SKM-1 (cell line): Measurements from ENCODE around the gene TMEM229B.

Source experiments
- DNase-seq: peaks from one replicate; lab custom pipeline; 2025; ENCODE audit not compliant: unreplicated experiment; lab: John Stamatoyannopoulos, UW

TMEM229B gene

DNA sequence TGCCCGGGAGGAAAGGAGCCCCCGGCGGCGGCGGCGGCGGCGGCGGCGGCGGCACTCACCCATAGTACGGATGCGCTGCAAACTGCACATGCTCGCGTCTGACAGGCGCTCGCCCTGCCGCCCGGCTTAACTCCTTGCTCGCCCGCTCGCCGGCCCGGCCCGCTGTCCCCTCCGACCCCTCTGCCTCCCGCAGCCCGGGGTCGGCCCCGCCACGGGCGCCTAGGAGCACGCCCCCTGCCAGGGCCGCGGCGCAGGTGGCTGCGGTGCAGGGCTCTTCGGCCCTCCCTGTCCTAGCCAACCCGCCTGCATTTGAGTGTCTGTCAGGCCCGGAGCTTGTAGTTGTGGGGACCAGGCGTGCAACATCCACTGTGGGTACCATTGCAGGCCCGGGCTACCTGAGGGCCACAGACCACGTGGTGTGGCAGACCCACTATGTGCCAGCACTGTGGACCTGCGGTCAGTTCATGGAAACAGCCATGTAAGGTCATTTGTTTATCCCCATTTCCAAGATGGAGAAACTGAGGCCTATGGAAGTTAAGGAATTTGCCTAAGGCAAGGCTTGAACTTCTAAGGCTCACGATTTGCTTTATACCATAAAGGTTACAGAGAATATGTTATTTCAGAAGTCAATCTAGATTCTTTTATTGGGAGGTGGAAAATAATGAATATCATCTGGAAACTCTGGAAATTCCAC, 27.0 kb upstream of the TMEM229B start:
- no peak for DNase-seq

DNA sequence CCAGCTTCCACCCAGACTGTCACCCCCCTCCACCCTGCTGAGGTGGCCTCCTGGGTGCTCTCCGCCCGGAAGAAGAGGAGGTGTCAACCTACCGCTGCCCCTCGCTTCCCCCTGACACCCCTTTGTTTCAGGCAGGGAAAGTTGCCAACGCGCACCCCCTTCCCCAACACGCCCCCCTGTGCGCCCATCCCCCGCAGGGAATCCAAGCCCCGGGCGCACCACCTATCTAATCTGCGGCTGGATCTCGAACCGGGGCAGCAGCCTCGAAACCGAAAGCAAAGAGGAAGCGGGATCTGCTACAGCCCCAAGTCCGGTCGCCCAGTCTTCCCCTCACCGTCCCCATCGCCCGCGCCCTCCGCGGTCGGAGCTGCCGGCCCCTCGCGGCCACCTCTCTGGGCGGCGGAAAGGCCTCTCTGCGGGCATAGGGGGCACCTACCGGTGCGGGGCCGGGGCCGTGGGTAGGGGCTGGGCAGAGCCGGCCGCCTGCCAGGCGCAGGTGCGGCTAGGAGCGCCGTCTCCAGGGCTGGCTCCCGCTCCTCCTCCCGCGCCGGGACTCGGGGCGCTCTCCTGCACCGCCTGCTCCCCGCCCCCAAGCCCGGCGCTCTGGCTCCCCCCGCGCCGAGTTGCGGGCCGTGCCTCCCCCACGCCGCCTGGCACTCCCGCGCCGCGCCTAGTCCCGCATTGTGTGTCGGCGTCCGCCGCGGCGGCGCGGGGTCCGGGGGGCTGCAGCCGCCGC, 26.3 kb upstream of the TMEM229B start:
- no peak for DNase-seq

DNA sequence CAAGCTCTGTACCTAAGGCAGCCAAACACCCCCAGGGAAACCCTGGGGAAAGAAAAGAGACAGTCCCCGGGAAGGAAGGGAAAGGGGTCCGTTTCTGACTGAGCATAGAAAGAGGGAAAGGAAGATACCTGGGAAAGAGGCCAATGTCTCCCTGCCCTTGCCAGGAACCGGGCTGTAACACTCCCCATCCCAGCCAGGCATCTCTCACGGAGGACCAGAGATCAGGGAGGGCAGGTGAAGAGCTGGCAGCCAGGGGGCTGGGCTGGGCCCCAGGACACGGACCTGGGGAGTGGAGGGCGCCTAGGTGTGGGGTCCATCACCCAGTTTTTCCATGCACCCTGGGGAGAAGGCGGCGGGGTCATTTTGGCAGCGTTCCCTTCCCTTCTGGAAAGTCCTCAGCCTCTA, 25.7 kb upstream of the TMEM229B start:
- no peak for DNase-seq

DNA sequence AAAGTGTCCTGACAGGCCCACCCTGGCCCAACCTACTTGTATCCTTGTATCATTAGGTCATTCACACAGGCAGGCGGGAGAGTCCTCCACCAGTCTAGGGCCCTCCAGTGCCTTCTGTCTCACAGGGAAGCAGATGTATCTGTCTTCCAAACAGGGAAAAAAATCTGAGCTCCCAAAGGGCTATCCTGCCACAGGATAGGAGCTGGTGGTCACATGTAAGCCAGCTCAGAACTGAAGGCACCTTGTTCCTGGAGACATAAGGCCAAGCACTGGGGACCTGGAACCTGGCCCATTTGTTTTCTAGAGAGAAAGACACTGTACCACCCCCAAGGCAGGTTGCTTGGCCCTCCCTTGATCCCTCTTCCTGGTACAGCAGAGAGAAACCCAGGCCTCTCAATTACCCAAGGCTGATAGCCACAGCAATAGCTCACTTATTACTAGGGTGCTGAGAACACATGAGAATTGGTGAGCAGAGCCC, 25.1 kb upstream of the TMEM229B start:
- no peak for DNase-seq

DNA sequence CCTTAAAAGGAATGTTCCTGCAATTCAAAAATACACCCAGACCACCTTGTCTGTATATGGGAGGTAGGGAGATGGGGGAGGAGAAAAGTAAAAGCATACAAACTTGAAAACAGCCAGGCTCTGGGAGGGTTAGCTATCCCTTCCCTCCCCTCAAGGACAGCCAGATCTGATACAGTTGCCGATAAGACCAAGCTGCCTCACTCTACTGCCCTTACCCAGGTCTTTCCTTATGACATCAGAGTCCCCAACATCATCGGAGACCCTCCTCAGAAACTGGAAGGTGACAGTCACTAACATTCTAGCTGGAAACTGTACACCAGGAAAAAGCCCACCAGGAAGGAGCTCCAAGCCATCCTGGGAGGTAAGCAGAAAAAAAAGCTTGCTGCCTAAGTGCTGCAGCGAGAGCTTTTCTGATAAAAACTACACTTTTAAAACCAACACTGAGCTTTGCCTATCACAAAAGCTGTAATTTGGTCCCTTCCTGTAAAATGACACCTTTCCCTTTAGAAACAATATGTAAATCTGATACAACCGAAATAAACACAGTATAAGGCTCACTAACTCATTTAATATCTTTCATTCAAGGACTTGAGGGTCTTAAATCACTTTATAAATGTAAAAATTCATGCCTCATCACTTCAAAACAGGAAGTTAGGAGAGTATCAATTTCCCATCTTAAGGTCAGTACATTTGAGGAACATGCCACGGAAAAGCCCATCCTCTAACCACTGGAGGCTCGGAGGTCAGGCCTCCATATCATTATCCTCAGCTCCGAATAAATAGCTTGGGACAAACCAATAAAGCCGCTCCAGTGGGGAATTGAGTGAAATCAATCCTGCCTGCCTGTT, 24.2 kb upstream of the TMEM229B start:
- DNase-seq, result no peak

DNA sequence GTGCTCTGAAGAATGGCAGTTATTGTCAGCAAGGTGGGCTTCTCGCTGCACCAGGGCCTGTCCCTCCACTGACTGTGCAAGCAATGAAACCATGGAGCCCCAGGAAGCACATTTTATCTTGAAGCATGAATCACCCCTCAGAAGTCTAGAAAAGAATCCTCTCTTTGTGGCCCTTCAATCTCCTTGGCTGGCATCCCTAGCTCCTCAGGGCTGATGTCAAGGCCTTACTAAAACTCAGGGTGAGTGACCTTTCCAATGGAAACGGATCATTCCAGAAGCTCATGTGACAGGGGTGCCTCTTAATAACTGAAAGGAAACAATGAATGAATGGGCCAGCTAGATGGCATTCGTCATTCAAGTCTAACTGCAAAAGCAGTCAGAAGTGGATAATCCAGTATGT, 22.3 kb upstream of the TMEM229B start:
- DNase-seq, result no peak

DNA sequence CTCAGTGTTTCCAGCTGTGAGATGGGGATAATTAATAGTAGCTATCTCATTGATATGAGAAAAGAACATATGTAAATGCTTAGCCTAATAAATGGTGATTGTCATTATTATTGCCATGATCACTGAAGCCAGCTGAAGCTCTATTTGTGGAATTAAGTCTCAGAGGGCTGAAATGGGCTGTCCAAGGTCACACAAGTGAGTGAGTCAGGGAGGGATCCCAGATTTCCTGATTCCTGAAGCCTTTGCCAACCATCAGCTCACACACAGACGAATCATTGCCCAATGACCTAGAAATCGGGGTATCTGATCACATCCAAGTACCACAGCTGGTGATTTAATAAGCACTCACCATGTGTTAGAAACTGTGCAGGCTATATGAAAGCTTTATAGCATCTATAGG, 21.6 kb upstream of the TMEM229B start:
- no peak for DNase-seq

DNA sequence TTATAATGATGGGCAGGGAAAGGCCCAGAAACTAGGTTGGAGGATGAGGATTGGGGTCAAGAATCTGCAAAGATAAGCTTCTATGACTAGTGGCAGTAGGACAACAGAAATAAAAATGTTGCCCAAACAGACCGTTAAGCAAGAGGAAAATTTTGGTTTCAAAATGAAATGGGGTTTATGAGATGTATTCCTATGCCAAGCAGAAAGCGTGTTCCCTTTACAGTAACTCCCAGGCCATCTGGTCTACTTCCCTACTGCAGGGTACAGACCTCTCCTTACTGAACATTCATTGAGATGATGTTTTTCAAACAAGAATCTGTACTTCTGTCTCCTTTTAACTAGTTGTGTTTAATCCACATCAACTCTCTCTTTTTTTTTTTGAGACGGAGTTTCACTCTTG, 20.4 kb upstream of the TMEM229B start:
- no peak for DNase-seq

DNA sequence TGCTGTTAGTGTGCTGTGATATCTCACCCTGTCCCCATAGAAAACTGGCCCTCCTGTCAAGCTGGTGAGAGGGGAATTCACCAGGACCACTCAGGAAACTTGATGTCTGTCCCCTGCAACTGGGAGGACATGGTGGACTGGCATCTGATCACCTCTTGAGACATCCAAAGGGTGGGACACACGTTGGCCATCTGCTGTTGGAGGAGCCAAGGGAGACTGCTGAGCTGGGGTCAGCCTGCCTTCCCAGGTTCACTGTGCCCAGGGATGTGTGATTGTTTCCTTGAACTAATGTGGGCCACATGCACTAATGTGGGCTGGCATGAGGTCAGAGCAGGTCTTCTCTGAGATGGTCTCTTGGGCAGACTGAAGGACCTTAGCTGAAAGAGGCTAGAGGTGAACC, 16.7 kb upstream of the TMEM229B start:
- no peak for DNase-seq

DNA sequence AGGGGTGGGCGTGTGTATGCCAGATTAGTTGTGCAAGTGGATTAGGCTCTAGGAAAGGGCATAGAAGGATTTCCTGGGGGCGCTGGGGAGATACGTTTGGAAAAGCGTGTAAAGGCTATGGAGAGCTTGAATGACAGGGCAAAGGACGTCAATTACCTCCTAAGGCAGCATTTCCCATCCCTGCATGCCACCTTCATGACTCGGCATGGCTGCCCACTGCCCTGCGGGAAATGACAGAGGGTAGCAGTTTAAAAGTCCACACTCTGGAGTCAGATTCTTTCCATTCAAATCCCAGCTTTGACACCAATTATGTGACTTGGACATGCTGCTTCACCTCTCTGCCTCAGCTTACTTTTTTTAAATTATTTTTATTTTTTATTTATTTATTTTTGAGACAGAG, 14.8 kb upstream of the TMEM229B start:
- DNase-seq, result no peak

DNA sequence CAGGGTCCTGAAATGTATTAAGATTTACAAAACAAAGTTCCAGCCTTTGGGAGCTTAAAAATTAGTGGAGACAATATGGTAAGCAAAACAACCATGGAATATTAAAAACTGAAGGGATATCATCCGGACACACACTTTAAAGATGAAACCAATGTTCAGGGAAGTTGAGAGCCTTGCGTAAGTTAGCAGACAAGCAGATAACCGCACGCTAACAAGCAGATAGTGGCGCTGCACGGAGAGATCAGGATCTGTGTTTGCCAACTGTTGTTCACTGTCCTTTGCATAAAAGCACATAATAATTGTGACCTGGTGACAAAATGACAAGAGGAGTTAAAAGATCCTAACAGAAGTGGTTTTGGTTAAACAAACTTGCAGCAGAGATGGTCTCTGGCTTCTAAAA, 14.3 kb upstream of the TMEM229B start:
- DNase-seq, result no peak

DNA sequence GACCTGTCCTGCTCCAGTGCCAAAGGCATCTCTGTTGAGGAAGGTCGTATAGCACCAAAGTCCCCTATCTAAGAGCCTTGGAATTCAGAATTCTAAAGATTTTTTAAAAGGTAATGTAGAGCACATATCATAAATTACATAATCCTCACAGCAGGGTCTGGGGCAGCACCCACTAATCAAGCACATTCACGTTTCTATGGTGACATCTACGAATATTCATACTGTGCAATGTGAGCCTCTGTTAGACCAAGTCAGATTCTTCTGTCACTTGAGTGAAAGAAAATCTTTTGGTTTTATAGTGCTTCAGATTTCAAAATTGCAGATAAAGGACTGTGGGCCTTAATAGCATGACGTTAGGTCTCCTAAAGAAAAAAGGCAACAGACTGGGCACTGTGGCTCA, 13.1 kb upstream of the TMEM229B start:
- no peak for DNase-seq

DNA sequence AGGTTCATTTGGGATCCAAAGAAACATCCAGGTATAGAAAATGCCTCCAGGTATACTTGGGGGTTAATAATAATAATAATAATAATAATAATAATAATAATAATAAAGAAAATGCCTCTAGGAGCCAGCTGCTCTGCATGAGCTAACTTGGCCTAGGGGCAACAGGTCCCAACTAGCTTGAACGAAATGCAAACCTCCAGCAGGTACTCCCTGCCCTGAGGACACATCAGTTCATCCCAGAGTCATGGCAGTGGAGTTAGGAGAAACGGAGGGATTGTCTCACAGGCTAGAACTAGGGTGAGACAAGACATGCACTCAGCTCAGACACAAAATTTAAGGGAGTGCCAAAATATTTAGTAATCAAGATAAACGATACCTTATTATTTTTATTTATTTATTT, 12.5 kb upstream of the TMEM229B start:
- no peak for DNase-seq

DNA sequence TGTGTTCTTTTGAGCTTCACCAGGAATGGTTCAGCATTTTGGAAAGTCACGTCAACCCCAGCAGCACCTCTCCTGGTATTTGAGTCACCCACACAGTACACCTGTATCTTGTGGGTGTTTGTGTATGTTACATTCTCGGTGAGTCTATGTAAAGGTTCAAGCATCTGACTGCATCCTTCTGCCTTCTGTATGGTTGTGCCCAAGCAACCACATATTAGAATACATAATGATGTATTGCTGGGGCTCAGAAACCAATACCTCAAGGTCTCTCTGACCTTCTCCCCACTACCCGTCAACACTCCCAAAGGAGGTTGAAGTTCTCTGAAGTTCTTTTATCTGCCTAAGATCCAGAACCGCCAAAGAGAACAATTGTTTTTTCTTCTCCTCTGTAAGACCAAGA, 9.2 kb upstream of the TMEM229B start:
- DNase-seq, result no peak

DNA sequence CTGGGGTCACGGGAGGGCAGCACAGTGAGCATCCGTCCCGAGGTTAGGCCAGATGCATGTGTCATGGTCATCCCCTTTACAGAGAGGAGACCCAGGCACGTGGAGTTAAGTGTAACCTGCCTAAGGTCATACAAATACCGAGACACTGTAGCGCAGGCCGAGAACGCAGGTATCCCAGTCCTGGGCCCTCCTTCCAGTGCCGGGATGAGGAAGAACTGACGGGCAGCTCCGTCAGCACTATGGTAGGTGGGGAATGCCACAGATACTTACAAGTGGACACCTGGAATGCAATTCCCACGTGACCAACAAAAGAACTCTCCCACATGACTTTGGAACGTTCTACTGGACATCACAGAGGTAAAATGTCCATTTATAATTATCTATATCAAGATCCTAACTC, 8.7 kb upstream of the TMEM229B start:
- DNase-seq, result no peak

DNA sequence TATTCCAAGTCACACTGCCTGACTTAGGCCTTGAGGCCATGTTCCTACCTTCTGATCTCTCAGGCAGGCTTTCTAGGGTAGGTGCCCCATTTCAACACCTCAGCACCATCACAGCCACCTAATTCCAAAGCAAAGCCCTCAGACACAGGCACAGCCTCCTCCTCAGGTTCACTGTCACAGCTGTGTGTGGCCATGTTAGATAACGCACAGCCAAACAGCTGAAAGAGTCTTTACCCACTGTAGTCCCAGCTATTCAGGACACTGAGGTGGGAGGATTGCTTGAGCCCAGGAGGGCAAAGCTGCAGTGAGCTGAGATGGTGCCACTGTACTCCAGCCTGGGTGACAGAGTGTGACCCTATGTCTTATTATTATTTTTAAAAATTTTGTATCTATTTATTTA, 7.3 kb upstream of the TMEM229B start:
- no peak for DNase-seq

DNA sequence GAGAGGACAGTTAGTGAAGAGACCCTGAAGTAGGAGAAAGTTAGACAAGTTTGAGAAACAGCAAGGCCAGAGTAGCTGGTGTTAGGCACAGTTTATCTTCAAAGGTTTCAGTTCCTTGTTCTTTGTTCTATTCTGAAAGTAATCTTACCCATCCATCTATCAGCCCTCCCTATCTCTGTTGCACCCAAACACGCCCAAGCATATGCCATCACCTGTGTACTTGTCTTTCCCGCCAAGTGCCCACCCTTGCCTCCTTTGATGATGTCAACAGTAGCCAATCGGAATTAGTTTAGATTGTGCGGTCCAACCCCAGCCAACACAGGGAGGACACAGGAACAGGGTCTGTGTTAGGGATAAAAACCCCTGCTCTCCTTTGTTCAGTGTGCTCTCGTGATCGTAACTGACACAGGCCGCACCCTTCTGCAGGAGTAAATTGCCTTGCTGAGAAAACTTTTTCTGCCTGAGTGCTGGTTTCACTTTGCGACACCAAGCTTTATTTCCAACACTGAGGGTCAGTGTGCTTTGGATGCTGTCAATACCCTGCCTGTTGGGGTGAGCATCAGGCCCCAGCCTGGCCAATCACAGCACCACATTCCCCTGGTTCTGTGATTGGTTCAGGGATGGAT, 4.7 kb upstream of the TMEM229B start:
- DNase-seq, result no peak

DNA sequence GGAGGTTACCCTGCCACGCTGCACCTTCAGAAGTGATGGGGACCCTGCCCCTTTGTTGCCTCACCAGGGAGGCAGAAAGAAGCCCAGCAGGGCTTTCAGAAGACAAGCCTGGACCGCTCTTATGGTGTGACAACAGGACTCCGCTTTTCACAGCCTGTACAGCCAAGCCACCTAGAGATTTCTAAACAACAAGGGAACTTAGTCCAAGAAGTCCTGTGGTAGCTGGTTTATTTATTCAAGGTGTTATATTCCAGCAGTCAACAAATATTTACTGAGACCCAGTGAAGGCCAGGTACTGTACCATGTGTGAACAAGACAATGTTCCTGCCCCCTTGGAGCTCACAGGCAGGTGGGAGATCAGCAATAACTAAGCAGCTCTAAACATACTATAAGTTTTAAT, 4.0 kb upstream of the TMEM229B start:
- no peak for DNase-seq

DNA sequence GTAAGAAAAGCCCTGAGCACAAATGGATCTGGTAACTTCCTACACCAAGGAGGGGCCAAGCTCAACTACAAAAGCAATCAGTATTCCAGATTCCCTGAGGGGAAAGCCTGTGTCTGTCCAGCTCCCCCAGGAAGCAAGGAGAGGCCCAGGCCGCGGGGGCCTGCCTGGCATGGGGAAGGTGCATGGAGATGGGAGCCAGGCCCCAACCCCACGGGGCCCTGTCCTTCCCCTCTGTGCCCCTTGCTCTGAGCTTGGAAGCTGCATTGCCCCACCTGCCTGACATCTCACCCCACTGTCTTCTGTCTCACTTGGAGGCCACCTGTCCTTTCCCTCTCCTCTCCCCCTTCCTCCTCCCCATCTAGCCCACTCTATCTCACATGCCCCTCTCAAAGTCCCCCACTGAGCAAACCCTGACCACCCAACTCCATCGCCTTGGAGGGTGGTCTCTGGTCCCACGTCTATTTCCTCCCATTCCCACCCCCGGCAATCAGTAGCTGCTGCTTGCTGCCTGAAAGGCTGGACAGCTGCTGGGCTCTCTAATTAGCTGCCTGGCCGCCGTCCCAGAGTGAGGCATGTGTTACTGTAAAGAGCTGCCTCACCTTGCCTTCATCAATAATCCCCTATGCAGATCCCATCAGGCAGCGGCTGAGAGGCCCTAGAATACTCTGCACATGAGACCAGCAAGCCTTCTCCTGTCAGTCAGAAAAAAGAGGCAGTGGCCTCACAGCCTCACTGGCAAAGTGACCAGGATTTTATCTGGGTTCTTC, 3.4 kb upstream of the TMEM229B start:
- DNase-seq, result no peak

DNA sequence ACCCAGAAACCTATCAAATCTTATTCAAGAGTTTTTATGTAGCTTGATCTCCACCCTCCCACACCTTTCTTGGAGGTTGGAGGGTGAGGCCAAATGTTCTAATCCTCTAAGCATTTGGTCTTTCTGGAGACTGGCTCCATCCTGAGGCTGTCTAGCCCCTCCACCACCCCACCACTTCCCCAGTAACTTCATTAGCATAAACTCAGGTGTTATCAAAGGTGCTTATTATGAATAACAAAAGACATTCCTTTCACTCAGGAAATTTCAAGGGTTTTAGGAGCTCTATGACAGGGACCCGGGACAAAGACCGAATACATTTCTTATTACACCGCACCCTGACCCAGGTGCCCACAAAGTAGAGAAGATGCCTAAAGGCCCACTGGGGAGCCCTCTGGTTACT, 2.8 kb upstream of the TMEM229B start:
- no peak for DNase-seq

DNA sequence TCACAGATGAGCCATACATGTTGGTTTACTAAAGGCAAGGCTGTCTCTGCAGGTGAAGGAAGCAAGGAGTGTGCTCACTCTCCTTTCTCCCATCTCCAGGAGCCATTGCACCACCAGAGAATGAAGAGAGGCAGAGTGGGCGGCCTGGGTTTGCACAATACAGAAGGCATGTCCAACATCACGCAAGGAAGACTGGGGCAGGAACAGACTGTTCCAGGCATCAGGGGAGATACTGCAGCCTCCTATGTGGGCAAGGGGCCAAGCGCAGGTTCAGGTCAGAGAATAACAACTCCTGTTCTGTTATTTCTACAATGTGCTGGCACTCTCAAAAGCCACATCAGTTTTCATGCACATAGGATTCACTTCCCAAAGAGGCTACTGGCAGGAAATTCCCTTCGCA, 1.7 kb upstream of the TMEM229B start:
- no peak for DNase-seq
